A549 (cell line): Measurements from ENCODE around the gene OPA1. TPM values are rescaled to one million over a fixed set of nuclear protein-coding genes. Genes with fewer than 3 reads are reported as not detected.
A peak's percentile ranks its signal among the peaks of the same experiment; 100 is the strongest.

ENCODE experiments used
- ATAC-seq, 2 experiments: fragments of 200-7000 bp in 1 of 2; fragments of >200 bp in 1 of 2; cut with Nextera tagmentation in 1 of 2; cut with Tn5 transposase in 1 of 2; 3 replicates each; pipeline versions ENCODE4 v1.8.0 to v1.9.1; 2018 to 2020; ENCODE audit warnings: mild to moderate bottlenecking in 1 of 2, moderate library complexity in 1 of 2
- CTCF ChIA-PET: fragments of 300-600 bp; sonication (Branson Sonifier 250); formaldehyde crosslinking; extraction: SDS; loops from one replicate; lab custom pipeline; 2021; ENCODE audit warnings: antibody characterized with exemption, inconsistent platforms; lab: Yijun Ruan, JAX
- POLR2A ChIA-PET: fragments of 350-600 bp; formaldehyde crosslinking; extraction: SDS; loops from one replicate; lab custom pipeline; 2021; ENCODE audit warnings: antibody characterized with exemption, inconsistent platforms; lab: Yijun Ruan, JAX
- DNase-seq, 2 experiments: peaks; one replicate each; pipeline versions ENCODE4 v3.0.0 to v3.0.0-alpha.2; 2011 to 2016; ENCODE audit warnings: low read depth in 1 of 2, low spot score in 1 of 2
- FAIRE-seq: peaks from 2 replicates; lab custom pipeline; 2011; peaks lifted over from hg19 to GRCh38; lab: Jason Lieb, UNC
- H3K27ac ChIP-seq, 2 experiments: fragments of >200 bp; sonication (Bioruptor Twin); formaldehyde crosslinking; 3 replicates each; pipeline ENCODE4 v1.5.1; 2016 to 2017
- H3K4me1 ChIP-seq: fragments of >200 bp; sonication (Bioruptor Twin); formaldehyde crosslinking; 3 replicates; pipeline ENCODE4 v1.6.1; 2016
- H3K4me2 ChIP-seq: fragments of >200 bp; sonication (Bioruptor Twin); formaldehyde crosslinking; 3 replicates; pipeline ENCODE4 v1.6.1; 2016
- H3K4me3 ChIP-seq: fragments of >200 bp; sonication (Bioruptor Twin); formaldehyde crosslinking; 3 replicates; pipeline ENCODE4 v1.5.1; 2016
- H3K9me3 ChIP-seq: fragments of >200 bp; sonication (Bioruptor Twin); formaldehyde crosslinking; 3 replicates; pipeline ENCODE4 v1.6.1; 2016
- CEBPB ChIP-seq, 2 experiments: fragments of >200 bp in 1 of 2; sonication (Bioruptor Twin) in 1 of 2; formaldehyde crosslinking in 1 of 2; IDR thresholded peaks; 2 replicates each; pipeline ENCODE4 v1.6.1; 2012 to 2016
- CHD2 ChIP-seq: fragments of 150-350 bp; IDR thresholded peaks from 2 replicates; pipeline ENCODE4 v1.6.1; 2014; ENCODE audit warnings: low read length; ENCODE audit not compliant: partially characterized antibody
- EHF ChIP-seq: fragments of 250-450 bp; sonication (Bioruptor Pico); IDR thresholded peaks from 2 replicates; pipeline ENCODE4 v1.5.0; 2020; ENCODE audit warnings: mild to moderate bottlenecking
- FOSB ChIP-seq: fragments of 250-450 bp; sonication (Bioruptor Pico); IDR thresholded peaks from 2 replicates; pipeline ENCODE4 v1.5.0; 2020; ENCODE audit warnings: mild to moderate bottlenecking, moderate library complexity
- HEYL ChIP-seq: fragments of 250-450 bp; sonication (Bioruptor Pico); IDR thresholded peaks from 2 replicates; pipeline ENCODE4 v1.8.0; 2021; ENCODE audit warnings: mild to moderate bottlenecking, moderate library complexity
- HMGXB4 ChIP-seq: fragments of 250-450 bp; sonication (Bioruptor Pico); IDR thresholded peaks from 2 replicates; pipeline ENCODE4 v1.5.0; 2021; ENCODE audit warnings: mild to moderate bottlenecking, moderate library complexity, borderline replicate concordance
- JUN ChIP-seq, 2 experiments: fragments of >200 bp; sonication (Bioruptor Twin); formaldehyde crosslinking; IDR thresholded peaks; 2 replicates in 1 of 2; 3 replicates in 1 of 2; pipeline ENCODE4 v1.6.1; 2016 to 2017
- MAZ ChIP-seq: fragments of 150-350 bp; IDR thresholded peaks from 2 replicates; pipeline ENCODE4 v1.6.1; 2014; ENCODE audit warnings: antibody characterized with exemption, low read depth, low read length, borderline replicate concordance
- MYC ChIP-seq: IDR thresholded peaks from 2 replicates; pipeline ENCODE4 v1.6.1; 2012; ENCODE audit warnings: mild to moderate bottlenecking, inconsistent platforms, low read length, improper control_type of control experiment, borderline replicate concordance
- POLR2AphosphoS2 ChIP-seq: conservative IDR thresholded peaks from 2 replicates; pipeline ENCODE4 v1.6.1; 2012; ENCODE audit warnings: low read length, improper control_type of control experiment, inconsistent platforms
- RARB ChIP-seq: fragments of 250-450 bp; sonication (Bioruptor Pico); IDR thresholded peaks from 2 replicates; pipeline ENCODE4 v1.8.0; 2021; ENCODE audit warnings: mild to moderate bottlenecking, moderate library complexity
- REST ChIP-seq: fragments of 200-600 bp; sonication (generic); IDR thresholded peaks from 2 replicates; pipeline ENCODE4 v1.6.1; 2016; ENCODE audit warnings: antibody characterized with exemption, mild to moderate bottlenecking, moderate library complexity
- SREBF2 ChIP-seq: fragments of 450-650 bp; IDR thresholded peaks from 2 replicates; pipeline ENCODE4 v1.6.1; 2014; ENCODE audit warnings: mild to moderate bottlenecking, moderate library complexity
- USF2 ChIP-seq: fragments of 450-650 bp; IDR thresholded peaks from 2 replicates; pipeline ENCODE4 v1.6.1; 2014; ENCODE audit warnings: antibody characterized with exemption
- ZFP36 ChIP-seq: fragments of 450-650 bp; IDR thresholded peaks from 2 replicates; pipeline ENCODE4 v1.6.1; 2014; ENCODE audit warnings: borderline replicate concordance; ENCODE audit not compliant: partially characterized antibody
- WGBS: methylation state at CpG from one replicate; pipeline ENCODE4 v1.1.6; 2017; ENCODE audit errors: missing lambda C conversion rate; 5-methylcytosine and 5-hydroxymethylcytosine counted together
- polyA plus RNA-seq, 4 experiments: library from polyadenylated mRNA; depleted of rRNA in 3 of 4; stranded (reverse); fragments of >200 nt; fragmentation: RNase III in 1 of 4; extraction: RNeasy Plus Mini Kit Qiagen cat#74134 plus additional on column Dnase treatment in 1 of 4; gene quantifications; 2 replicates in 3 of 4; 3 replicates in 1 of 4; pipeline ENCODE4 v1.2.3, GENCODE V29; 2011 to 2017

The OPA1 gene
- polyA plus RNA-seq, 2 of the 4 experiments (the other 2 are of a cell fraction): 31.7 to 54.4 TPM

- no peak for TF ChIP-seq POLR2AphosphoS2
Measured at GRCh38 chr3:193593668-193594030, 641 bp downstream of the OPA1 start (continued).

GRCh38 chr3:193594946-193595689, 2.1 kb downstream of the OPA1 start:
- Histone ChIP-seq H3K9me3 (no peaks in the 10 kb centered on the region), H3K27ac (no peak overlapping the region), H3K4me3 (peak overlapping the region; percentile 68; the same call in 2 of the 3 replicates), H3K4me1 (peaks cover 15% of the 10 kb centered on the region), H3K4me2 (peak overlapping the region; percentile 79)
- TF ChIP-seq MAZ: no peak
- ATAC-seq (no peak), DNase-seq (no peak), FAIRE-seq (no peak)
- POLR2A ChIA-PET: no interaction called here
- 79% methylated on average over 1 of the region's 1 CpG for WGBS
- CTCF ChIA-PET: no interaction called here

- no peak for ATAC-seq
- no peak overlapping the region for H3K4me3 ChIP-seq
- no peak overlapping the region for H3K27ac ChIP-seq
- CTCF ChIA-PET: no interaction called here
- TF ChIP-seq HMGXB4 (CRISPR knock-in tag) (no peak), FOSB (CRISPR knock-in tag) (no peak), REST (no peak), HEYL (no peak), USF2 (no peak), JUN (IDR thresholded peaks at IDR 0.05) (no peak), MYC (no peak), CEBPB (IDR thresholded peaks at IDR 0.05) (no peak), EHF (CRISPR knock-in tag) (no peak), RARB (CRISPR knock-in tag) (no peak), ZFP36 (no peak), CHD2 (no peak), SREBF2 (no peak)
- POLR2A ChIA-PET: no interaction called here
- 91% methylated on average over 5 of the region's 5 CpGs for WGBS
- no peak overlapping the region for H3K4me2 ChIP-seq
- no peak for FAIRE-seq
- no peaks in the 10 kb centered on the region for H3K9me3 ChIP-seq
- H3K4me1 ChIP-seq: peaks cover 15% of the 10 kb centered on the region
- DNase-seq: no peak
Measured at GRCh38 chr3:193595939-193596487, 3.0 kb downstream of the OPA1 start.
